Astrocyte of the cerebellum (primary cell): ENCODE results near the gene PCGF2.

Experiments
- DNase-seq: peaks from one replicate; pipeline ENCODE4 v3.0.0-alpha.2; 2011; ENCODE audit warnings: low read depth
- H3K4me3 ChIP-seq: 2 replicates; pipeline ENCODE4 v1.5.1; 2011; ENCODE audit warnings: mild to moderate bottlenecking, low read depth, low read length, moderate library complexity
- CTCF ChIP-seq: IDR thresholded peaks from 2 replicates; pipeline ENCODE4 v1.5.1; 2012; ENCODE audit warnings: low read length, low read depth, moderate library complexity, mild to moderate bottlenecking; ENCODE audit errors: missing control alignments
- in situ Hi-C: cut with HindIII; loops from 2 replicates; pipeline ENCODE4 v1.10.0; 2017; ENCODE audit warnings: low sequenced_read_pairs

Gene PCGF2

GRCh38 chr17:38751808-38752307, 3.7 kb upstream of the PCGF2 start:
- no peak for TF ChIP-seq CTCF
- peak; percentile 60 for DNase-seq
- in situ Hi-C loops, result no loop called here
- H3K4me3 ChIP-seq, result peak overlapping the region; percentile 79

- H3K4me3 ChIP-seq, result peak overlapping the region; percentile 79
- in situ Hi-C loops, result no loop called here
- no peak for TF ChIP-seq CTCF
- DNase-seq, result no peak
Measured at GRCh38 chr17:38751144-38751807, 3.1 kb upstream of the PCGF2 start.

GRCh38 chr17:38750312-38751121, 2.4 kb upstream of the PCGF2 start:
- TF ChIP-seq CTCF, result no peak

GRCh38 chr17:38750044-38750311, 1.8 kb upstream of the PCGF2 start:
- H3K4me3 ChIP-seq, result peak overlapping the region; percentile 93
- in situ Hi-C loops, result no loop called here
- no peak for DNase-seq
- TF ChIP-seq CTCF, result no peak

More at GRCh38 chr17:38750312-38751121, 2.4 kb upstream of the PCGF2 start:
- DNase-seq, result no peak
- H3K4me3 ChIP-seq, result peak overlapping the region; percentile 93
- in situ Hi-C loops, result no loop called here

GRCh38 chr17:38749223-38750043, 1.3 kb upstream of the PCGF2 start:
- TF ChIP-seq CTCF, result peak; percentile 14
- peak overlapping the region; percentile 93 for H3K4me3 ChIP-seq
- no peak for DNase-seq
- in situ Hi-C loops, result no loop called here

GRCh38 chr17:38748892-38749222, 721 bp upstream of the PCGF2 start:
- peak overlapping the region; percentile 93 for H3K4me3 ChIP-seq
- no peak for TF ChIP-seq CTCF
- in situ Hi-C loops, result no loop called here
- DNase-seq, result no peak
